ENCODE results near the gene RPUSD3.
"Not testable (repeated sequence)": the region's sequence is repeated elsewhere in the genome, so short reads cannot be mapped to it uniquely, and the experiment has no call there.

RPUSD3 gene

DNA sequence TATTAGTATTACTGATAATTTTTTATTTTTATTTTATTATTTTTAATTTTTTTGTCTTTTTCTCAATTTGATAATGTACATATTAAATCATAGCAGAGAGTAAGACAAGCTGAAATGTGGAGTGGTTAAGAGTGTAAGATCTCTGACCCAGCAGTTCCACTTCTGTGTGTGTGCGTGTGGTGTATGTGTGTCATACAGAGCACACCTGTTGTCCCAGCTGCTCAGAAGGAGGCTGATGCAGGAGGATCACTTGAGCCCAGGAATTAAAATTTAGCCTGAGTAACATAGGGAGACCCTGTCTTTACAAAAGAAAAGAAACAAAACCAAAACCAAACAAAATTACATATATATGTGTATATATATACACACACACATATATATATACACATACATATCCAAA, 37.6 kb upstream of the RPUSD3 start:
- H3K36me3 ChIP-seq (ENCODE audit: insufficient read depth, low read length): no peaks in the 10 kb centered on the region
- no peak overlapping the region for H3K27ac ChIP-seq (ENCODE audit: low read depth, low read length, poor library complexity, severe bottlenecking)
- H3K9me3 ChIP-seq (ENCODE audit: low read length): no peaks in the 10 kb centered on the region
- H3K4me3 ChIP-seq (ENCODE audit: low read depth, low read length, poor library complexity, severe bottlenecking): no peak overlapping the region
- no peaks in the 10 kb centered on the region for H3F3A ChIP-seq (ENCODE audit: insufficient read depth, low read length)
- H2AFZ ChIP-seq (ENCODE audit: low read length): no peak overlapping the region
- no peaks in the 10 kb centered on the region for H3K79me2 ChIP-seq (ENCODE audit: insufficient read depth, low read length)
- no peaks in the 10 kb centered on the region for H4K20me1 ChIP-seq (ENCODE audit: insufficient read depth, low read length)
- no peak overlapping the region for H3K4me2 ChIP-seq (ENCODE audit: low read length)
- no peaks in the 10 kb centered on the region for H3K9me2 ChIP-seq (ENCODE audit: low read depth, low read length)
- no peak overlapping the region for H3K9ac ChIP-seq (ENCODE audit: low read length)
- no peaks in the 10 kb centered on the region for H3K4me1 ChIP-seq (ENCODE audit: insufficient read depth, low read length, severe bottlenecking)
- H3K27me3 ChIP-seq (ENCODE audit: insufficient read depth, low read length): peaks cover 4% of the 10 kb centered on the region; the same call in 1 of the 2 replicates
- no peak for TF ChIP-seq EZH2 (IDR thresholded peaks at IDR 0.05; ENCODE audit: borderline replicate concordance, low read length)
- TF ChIP-seq, protein P1, sequence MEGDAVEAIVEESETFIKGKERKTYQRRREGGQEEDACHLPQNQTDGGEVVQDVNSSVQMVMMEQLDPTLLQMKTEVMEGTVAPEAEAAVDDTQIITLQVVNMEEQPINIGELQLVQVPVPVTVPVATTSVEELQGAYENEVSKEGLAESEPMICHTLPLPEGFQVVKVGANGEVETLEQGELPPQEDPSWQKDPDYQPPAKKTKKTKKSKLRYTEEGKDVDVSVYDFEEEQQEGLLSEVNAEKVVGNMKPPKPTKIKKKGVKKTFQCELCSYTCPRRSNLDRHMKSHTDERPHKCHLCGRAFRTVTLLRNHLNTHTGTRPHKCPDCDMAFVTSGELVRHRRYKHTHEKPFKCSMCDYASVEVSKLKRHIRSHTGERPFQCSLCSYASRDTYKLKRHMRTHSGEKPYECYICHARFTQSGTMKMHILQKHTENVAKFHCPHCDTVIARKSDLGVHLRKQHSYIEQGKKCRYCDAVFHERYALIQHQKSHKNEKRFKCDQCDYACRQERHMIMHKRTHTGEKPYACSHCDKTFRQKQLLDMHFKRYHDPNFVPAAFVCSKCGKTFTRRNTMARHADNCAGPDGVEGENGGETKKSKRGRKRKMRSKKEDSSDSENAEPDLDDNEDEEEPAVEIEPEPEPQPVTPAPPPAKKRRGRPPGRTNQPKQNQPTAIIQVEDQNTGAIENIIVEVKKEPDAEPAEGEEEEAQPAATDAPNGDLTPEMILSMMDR (IDR thresholded peaks at IDR 0.05; ENCODE audit: low read length): no peak

DNA sequence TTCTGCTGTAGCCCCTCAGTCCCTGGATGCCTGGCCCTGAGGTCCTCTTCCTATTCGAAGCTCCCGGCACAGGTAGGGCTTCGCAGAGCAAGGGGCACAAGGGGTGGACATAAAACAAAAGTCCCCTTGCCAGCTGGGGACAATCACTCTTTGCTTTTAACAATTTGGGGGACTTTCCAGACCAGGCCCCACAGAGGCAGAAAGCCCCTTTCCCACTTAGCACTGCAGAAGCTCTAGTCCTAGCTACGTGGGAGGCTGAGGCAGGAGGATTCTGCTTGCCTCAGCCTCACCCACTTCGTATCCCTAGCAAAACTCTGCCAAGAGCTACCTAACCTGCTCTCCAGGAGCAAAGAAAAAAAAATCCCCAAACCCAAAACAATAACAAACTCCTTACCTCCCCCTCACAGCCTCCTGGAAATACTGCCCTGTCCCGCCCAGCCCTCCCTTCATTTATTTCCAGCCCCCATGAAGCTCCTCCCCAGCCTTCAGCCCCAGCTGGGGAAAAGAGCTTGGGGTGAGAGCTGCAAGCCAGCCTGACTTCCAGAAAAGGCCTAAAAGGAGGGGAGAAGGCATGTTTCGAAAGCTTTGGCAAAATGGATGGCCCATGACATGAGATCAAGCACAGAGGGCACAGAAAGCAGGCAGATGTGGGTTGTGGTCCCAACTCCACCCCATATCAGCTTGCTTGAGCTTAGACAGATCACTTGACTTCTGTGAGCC, 36.2 kb upstream of the RPUSD3 start, which contains the start of gene CIDEC:
CIDEC (minus strand) TSS at position 424 of the 720 bp plus-strand sequence. CDS start 1,767 bp downstream, outside the sequence.
- H3K9me3 ChIP-seq (ENCODE audit: low read length): no peaks in the 10 kb centered on the region
- no peaks in the 10 kb centered on the region for H3F3A ChIP-seq (ENCODE audit: insufficient read depth, low read length)
- no peaks in the 10 kb centered on the region for H3K36me3 ChIP-seq (ENCODE audit: insufficient read depth, low read length)
- H4K20me1 ChIP-seq (ENCODE audit: insufficient read depth, low read length): no peaks in the 10 kb centered on the region
- no peaks in the 10 kb centered on the region for H3K9me2 ChIP-seq (ENCODE audit: low read depth, low read length)
- H3K27me3 ChIP-seq (ENCODE audit: insufficient read depth, low read length): peaks cover 4% of the 10 kb centered on the region; the same call in 1 of the 2 replicates
- no peak within 1 kb of the TSS for H3K4me3 ChIP-seq (ENCODE audit: low read depth, low read length, poor library complexity, severe bottlenecking)
- no peak within 1 kb of the TSS for H3K9ac ChIP-seq (ENCODE audit: low read length)
- H2AFZ ChIP-seq (ENCODE audit: low read length): no peak within 1 kb of the TSS
- no peak for TF ChIP-seq EZH2 (IDR thresholded peaks at IDR 0.05; ENCODE audit: borderline replicate concordance, low read length)
- TF ChIP-seq, protein P1 (IDR thresholded peaks at IDR 0.05; ENCODE audit: low read length): no peak
- no peak within 1 kb of the TSS for H3K27ac ChIP-seq (ENCODE audit: low read depth, low read length, poor library complexity, severe bottlenecking)
- no peaks in the 10 kb centered on the region for H3K79me2 ChIP-seq (ENCODE audit: insufficient read depth, low read length)
- no peak within 1 kb of the TSS for H3K4me2 ChIP-seq (ENCODE audit: low read length)
- no peaks in the 10 kb centered on the region for H3K4me1 ChIP-seq (ENCODE audit: insufficient read depth, low read length, severe bottlenecking)

DNA sequence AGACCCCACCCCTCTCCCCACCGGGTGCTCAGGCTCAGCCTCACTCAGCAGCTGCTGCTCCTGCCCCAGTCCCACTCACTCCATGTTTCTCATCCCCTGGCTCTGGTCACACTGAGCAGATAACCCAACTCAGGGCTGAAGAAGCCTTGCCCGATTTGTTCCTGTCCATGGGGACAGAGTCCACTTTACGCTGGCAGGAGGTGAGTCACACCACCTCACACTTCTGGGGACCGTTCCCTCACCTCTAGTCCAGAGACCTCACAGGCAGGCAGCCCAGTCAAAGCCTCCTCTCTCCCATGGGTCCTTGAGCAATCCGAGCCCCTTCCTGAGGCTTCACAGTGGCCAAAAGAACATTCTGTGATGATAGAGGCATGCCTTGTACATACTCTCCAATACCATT, 34.9 kb upstream of the RPUSD3 start:
- H3K9ac ChIP-seq (ENCODE audit: low read length): no peak overlapping the region
- no peak overlapping the region for H3K27ac ChIP-seq (ENCODE audit: low read depth, low read length, poor library complexity, severe bottlenecking)
- H3K36me3 ChIP-seq (ENCODE audit: insufficient read depth, low read length): no peaks in the 10 kb centered on the region
- H4K20me1 ChIP-seq (ENCODE audit: insufficient read depth, low read length): no peaks in the 10 kb centered on the region
- no peaks in the 10 kb centered on the region for H3K9me2 ChIP-seq (ENCODE audit: low read depth, low read length)
- no peak overlapping the region for H3K4me2 ChIP-seq (ENCODE audit: low read length)
- no peaks in the 10 kb centered on the region for H3K4me1 ChIP-seq (ENCODE audit: insufficient read depth, low read length, severe bottlenecking)
- TF ChIP-seq EZH2 (IDR thresholded peaks at IDR 0.05; ENCODE audit: borderline replicate concordance, low read length): no peak
- H3K79me2 ChIP-seq (ENCODE audit: insufficient read depth, low read length): no peaks in the 10 kb centered on the region
- no peaks in the 10 kb centered on the region for H3K27me3 ChIP-seq (ENCODE audit: insufficient read depth, low read length)
- no peak overlapping the region for H3K4me3 ChIP-seq (ENCODE audit: low read depth, low read length, poor library complexity, severe bottlenecking)
- H2AFZ ChIP-seq (ENCODE audit: low read length): no peak overlapping the region
- H3K9me3 ChIP-seq (ENCODE audit: low read length): no peaks in the 10 kb centered on the region
- H3F3A ChIP-seq (ENCODE audit: insufficient read depth, low read length): no peaks in the 10 kb centered on the region

DNA sequence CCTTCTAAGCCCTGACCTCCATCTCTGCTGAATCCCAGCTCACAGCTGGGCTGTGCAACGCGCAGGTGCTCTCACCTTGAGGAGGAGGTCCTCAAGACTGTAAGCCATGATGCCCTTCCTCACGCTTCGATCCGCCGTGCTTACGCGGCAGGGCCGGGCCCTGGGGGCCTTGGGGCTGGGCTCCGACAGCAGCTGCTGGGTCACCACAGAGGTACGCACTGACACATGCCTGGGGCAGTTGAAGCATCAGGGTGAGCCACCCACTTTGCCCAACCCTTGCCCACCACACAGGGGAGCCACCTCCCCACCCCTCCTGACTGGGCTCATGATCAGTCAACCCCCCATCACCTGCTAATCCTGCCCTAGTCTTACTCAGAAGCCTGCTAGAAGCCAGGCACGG, 33.2 kb upstream of the RPUSD3 start:
- Histone ChIP-seq H2AFZ (ENCODE audit: low read length) (no peak overlapping the region), H3K9me2 (ENCODE audit: low read depth, low read length) (no peaks in the 10 kb centered on the region), H3K4me1 (ENCODE audit: insufficient read depth, low read length, severe bottlenecking) (no peaks in the 10 kb centered on the region), H3K36me3 (ENCODE audit: insufficient read depth, low read length) (no peaks in the 10 kb centered on the region), H3K4me2 (ENCODE audit: low read length) (no peak overlapping the region), H3F3A (ENCODE audit: insufficient read depth, low read length) (no peaks in the 10 kb centered on the region), H3K9ac (ENCODE audit: low read length) (no peak overlapping the region), H3K27ac (ENCODE audit: low read depth, low read length, poor library complexity, severe bottlenecking) (no peak overlapping the region), H3K27me3 (ENCODE audit: insufficient read depth, low read length) (no peaks in the 10 kb centered on the region), H3K4me3 (ENCODE audit: low read depth, low read length, poor library complexity, severe bottlenecking) (no peak overlapping the region), H3K79me2 (ENCODE audit: insufficient read depth, low read length) (no peaks in the 10 kb centered on the region), H3K9me3 (ENCODE audit: low read length) (no peaks in the 10 kb centered on the region), H4K20me1 (ENCODE audit: insufficient read depth, low read length) (no peaks in the 10 kb centered on the region)
- no peak for TF ChIP-seq EZH2 (IDR thresholded peaks at IDR 0.05; ENCODE audit: borderline replicate concordance, low read length)
- TF ChIP-seq, protein P1 (IDR thresholded peaks at IDR 0.05; ENCODE audit: low read length): no peak

DNA sequence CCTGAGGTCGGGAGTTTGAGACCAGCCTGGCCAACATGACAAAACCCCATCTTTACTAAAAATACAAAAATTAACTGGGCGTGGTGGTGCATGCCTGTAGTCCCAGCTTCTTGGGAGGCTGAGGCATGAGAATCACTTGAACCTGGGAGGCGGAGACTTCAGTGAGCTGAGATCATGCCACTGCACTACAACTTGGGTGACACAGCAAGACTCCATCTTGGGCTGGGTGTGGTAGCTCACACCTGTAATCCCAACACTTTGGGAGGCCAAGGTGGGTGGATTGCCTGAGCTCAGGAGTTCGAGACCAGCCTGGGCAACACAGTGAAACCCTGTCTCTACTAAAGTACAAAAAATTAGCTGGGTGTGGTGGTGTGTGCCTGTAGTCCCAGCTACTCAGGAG, 32.4 kb upstream of the RPUSD3 start:
- H3K27me3 ChIP-seq (ENCODE audit: insufficient read depth, low read length); H3K9ac ChIP-seq (ENCODE audit: low read length): not testable (repeated sequence)

More for the DNA sequence above, 32.4 kb upstream of the RPUSD3 start:
- H3K4me3 ChIP-seq (ENCODE audit: low read depth, low read length, poor library complexity, severe bottlenecking); H3K27ac ChIP-seq (ENCODE audit: low read depth, low read length, poor library complexity, severe bottlenecking); H4K20me1 ChIP-seq (ENCODE audit: insufficient read depth, low read length); H3F3A ChIP-seq (ENCODE audit: insufficient read depth, low read length); H3K4me2 ChIP-seq (ENCODE audit: low read length); H3K79me2 ChIP-seq (ENCODE audit: insufficient read depth, low read length); H3K36me3 ChIP-seq (ENCODE audit: insufficient read depth, low read length); H3K9me2 ChIP-seq (ENCODE audit: low read depth, low read length); H3K9me3 ChIP-seq (ENCODE audit: low read length); H3K4me1 ChIP-seq (ENCODE audit: insufficient read depth, low read length, severe bottlenecking); H2AFZ ChIP-seq (ENCODE audit: low read length): not testable (repeated sequence)
